HEK293T (cell line): ENCODE measurements around the gene ARHGAP26.

Experiments
- FOXM1 ChIP-seq: fragments of 450-650 bp; IDR thresholded peaks from 2 replicates; pipeline ENCODE4 v1.6.1; 2017; ENCODE audit warnings: mild to moderate bottlenecking, borderline replicate concordance
- SP1 ChIP-seq: fragments of 450-650 bp; IDR thresholded peaks from 2 replicates; pipeline ENCODE4 v1.6.1; 2017
- SUZ12 ChIP-seq: fragments of 450-650 bp; IDR thresholded peaks from 2 replicates; pipeline ENCODE4 v1.6.1; 2016; ENCODE audit warnings: mild to moderate bottlenecking

- TF ChIP-seq SUZ12, result no peak
- TF ChIP-seq FOXM1, result no peak
- TF ChIP-seq SP1, result no peak
Measured at GRCh38 chr5:142840575-142840974, 70.4 kb downstream of the ARHGAP26 start.
